HEK293 (cell line): ENCODE data around the gene ATP8B1.

Experiments
- MZF1 ChIP-seq: fragments of 450-650 bp; formaldehyde crosslinking; IDR thresholded peaks from 2 replicates; pipeline ENCODE4 v1.5.1; 2017; ENCODE audit warnings: missing biosample characterization, missing genetic modification characterization, borderline replicate concordance
- SALL2 ChIP-seq: fragments of 450-650 bp; formaldehyde crosslinking; IDR thresholded peaks from 2 replicates; pipeline ENCODE4 v1.5.0; 2017; ENCODE audit warnings: missing biosample characterization, mild to moderate bottlenecking, missing genetic modification characterization, borderline replicate concordance
- SCRT1 ChIP-seq: fragments of 450-650 bp; formaldehyde crosslinking; IDR thresholded peaks from 2 replicates; pipeline ENCODE4 v1.5.1; 2016; ENCODE audit warnings: missing biosample characterization, missing genetic modification characterization, borderline replicate concordance
- ZNF292 ChIP-seq: fragments of 450-650 bp; formaldehyde crosslinking; IDR thresholded peaks from 2 replicates; pipeline ENCODE4 v1.5.1; 2016; ENCODE audit warnings: low read depth, missing biosample characterization, missing genetic modification characterization, borderline replicate concordance
- TF ChIP-seq, protein P1 (sequence below): fragments of 450-650 bp; formaldehyde crosslinking; IDR thresholded peaks from 2 replicates; pipeline ENCODE4 v1.5.1; 2016; ENCODE audit warnings: missing biosample characterization, missing genetic modification characterization
- TF ChIP-seq, protein P2 (sequence below): fragments of 450-650 bp; formaldehyde crosslinking; IDR thresholded peaks from 2 replicates; pipeline ENCODE4 v1.5.1; 2016; ENCODE audit warnings: missing biosample characterization, missing genetic modification characterization
- TF ChIP-seq, protein P3 (sequence below): sonication (generic); formaldehyde crosslinking; IDR thresholded peaks from 2 replicates; pipeline ENCODE4 v1.8.1; 2022; ENCODE audit warnings: mild to moderate bottlenecking, moderate library complexity, missing genetic modification reagents

DNA sequence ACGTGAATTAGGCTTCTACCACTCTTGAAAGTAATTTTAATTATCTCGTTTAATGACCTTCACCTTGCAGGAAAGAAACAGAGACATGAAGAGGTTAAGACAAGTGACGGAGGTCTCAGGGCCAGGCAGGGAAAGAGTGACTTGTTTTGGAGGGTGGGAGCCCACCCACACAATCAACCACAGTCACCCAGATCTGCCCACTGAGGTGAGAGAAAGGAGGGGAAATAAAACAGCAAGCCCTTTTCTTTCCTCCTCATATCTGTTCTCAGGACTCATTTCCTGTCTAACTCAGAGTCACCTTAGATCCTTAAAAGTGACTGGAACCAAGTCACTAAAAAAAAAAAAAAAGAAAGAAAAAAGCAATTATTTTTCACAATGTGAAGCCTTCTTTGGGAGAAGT, 26.8 kb downstream of the ATP8B1 start:
- TF ChIP-seq SALL2 (tag by site-specific recombination) = no peak
- TF ChIP-seq, protein P1, sequence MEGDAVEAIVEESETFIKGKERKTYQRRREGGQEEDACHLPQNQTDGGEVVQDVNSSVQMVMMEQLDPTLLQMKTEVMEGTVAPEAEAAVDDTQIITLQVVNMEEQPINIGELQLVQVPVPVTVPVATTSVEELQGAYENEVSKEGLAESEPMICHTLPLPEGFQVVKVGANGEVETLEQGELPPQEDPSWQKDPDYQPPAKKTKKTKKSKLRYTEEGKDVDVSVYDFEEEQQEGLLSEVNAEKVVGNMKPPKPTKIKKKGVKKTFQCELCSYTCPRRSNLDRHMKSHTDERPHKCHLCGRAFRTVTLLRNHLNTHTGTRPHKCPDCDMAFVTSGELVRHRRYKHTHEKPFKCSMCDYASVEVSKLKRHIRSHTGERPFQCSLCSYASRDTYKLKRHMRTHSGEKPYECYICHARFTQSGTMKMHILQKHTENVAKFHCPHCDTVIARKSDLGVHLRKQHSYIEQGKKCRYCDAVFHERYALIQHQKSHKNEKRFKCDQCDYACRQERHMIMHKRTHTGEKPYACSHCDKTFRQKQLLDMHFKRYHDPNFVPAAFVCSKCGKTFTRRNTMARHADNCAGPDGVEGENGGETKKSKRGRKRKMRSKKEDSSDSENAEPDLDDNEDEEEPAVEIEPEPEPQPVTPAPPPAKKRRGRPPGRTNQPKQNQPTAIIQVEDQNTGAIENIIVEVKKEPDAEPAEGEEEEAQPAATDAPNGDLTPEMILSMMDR (tag by site-specific recombination) = no peak
- TF ChIP-seq ZNF292 (tag by site-specific recombination) = no peak
- TF ChIP-seq, protein P2, sequence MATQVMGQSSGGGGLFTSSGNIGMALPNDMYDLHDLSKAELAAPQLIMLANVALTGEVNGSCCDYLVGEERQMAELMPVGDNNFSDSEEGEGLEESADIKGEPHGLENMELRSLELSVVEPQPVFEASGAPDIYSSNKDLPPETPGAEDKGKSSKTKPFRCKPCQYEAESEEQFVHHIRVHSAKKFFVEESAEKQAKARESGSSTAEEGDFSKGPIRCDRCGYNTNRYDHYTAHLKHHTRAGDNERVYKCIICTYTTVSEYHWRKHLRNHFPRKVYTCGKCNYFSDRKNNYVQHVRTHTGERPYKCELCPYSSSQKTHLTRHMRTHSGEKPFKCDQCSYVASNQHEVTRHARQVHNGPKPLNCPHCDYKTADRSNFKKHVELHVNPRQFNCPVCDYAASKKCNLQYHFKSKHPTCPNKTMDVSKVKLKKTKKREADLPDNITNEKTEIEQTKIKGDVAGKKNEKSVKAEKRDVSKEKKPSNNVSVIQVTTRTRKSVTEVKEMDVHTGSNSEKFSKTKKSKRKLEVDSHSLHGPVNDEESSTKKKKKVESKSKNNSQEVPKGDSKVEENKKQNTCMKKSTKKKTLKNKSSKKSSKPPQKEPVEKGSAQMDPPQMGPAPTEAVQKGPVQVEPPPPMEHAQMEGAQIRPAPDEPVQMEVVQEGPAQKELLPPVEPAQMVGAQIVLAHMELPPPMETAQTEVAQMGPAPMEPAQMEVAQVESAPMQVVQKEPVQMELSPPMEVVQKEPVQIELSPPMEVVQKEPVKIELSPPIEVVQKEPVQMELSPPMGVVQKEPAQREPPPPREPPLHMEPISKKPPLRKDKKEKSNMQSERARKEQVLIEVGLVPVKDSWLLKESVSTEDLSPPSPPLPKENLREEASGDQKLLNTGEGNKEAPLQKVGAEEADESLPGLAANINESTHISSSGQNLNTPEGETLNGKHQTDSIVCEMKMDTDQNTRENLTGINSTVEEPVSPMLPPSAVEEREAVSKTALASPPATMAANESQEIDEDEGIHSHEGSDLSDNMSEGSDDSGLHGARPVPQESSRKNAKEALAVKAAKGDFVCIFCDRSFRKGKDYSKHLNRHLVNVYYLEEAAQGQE = no peak
- TF ChIP-seq, protein P3, sequence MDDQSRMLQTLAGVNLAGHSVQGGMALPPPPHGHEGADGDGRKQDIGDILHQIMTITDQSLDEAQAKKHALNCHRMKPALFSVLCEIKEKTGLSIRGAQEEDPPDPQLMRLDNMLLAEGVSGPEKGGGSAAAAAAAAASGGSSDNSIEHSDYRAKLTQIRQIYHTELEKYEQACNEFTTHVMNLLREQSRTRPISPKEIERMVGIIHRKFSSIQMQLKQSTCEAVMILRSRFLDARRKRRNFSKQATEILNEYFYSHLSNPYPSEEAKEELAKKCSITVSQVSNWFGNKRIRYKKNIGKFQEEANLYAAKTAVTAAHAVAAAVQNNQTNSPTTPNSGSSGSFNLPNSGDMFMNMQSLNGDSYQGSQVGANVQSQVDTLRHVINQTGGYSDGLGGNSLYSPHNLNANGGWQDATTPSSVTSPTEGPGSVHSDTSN (CRISPR knock-in tag) = no peak
- no peak for TF ChIP-seq MZF1 (tag by site-specific recombination)
- TF ChIP-seq SCRT1 = no peak
